Fibroblast of lung (primary cell): Measurements from ENCODE around the gene HMMR. TPM values are rescaled to one million over a fixed set of nuclear protein-coding genes. Genes with fewer than 3 reads are reported as not detected.

Source experiments
- DNase-seq, 2 donors: peaks; one replicate each; pipeline versions ENCODE4 v3.0.0 to v3.0.0-alpha.2; 2010; ENCODE audit warnings: low read depth in 2 of 2
- H2AFZ ChIP-seq: 2 replicates; pipeline ENCODE4 v1.5.1; 2012; ENCODE audit warnings: low read length, control low read depth, inconsistent platforms
- H3K27ac ChIP-seq: 2 replicates; pipeline ENCODE4 v1.5.1; 2011; ENCODE audit warnings: low read length, control low read depth; ENCODE audit not compliant: insufficient read depth
- H3K27me3 ChIP-seq: 2 replicates; pipeline ENCODE4 v1.5.1; 2011; ENCODE audit warnings: mild to moderate bottlenecking, low read length; ENCODE audit not compliant: control insufficient read depth, insufficient read depth
- H3K36me3 ChIP-seq: 2 replicates; pipeline ENCODE4 v1.5.1; 2011; ENCODE audit warnings: low read length; ENCODE audit not compliant: control insufficient read depth, insufficient read depth
- H3K4me1 ChIP-seq: 2 replicates; pipeline ENCODE4 v1.5.1; 2011; ENCODE audit warnings: low read length; ENCODE audit not compliant: control insufficient read depth, insufficient read depth; ENCODE audit errors: extremely low read depth
- H3K4me2 ChIP-seq: 2 replicates; pipeline ENCODE4 v1.5.1; 2011; ENCODE audit warnings: low read length, control low read depth; ENCODE audit not compliant: insufficient read depth; ENCODE audit errors: extremely low read depth
- H3K4me3 ChIP-seq, 4 experiments: fragments of 200-600 bp in 1 of 4; sonication (generic) in 1 of 4; replicated peaks in 1 of 4; 2 replicates each; pipeline ENCODE4 v1.5.1; 2011 to 2016; ENCODE audit warnings: low read length in 4 of 4, low read depth in 3 of 4, mild to moderate bottlenecking in 3 of 4, control low read depth in 2 of 4, inconsistent platforms in 1 of 4, mixed read lengths in 1 of 4; ENCODE audit not compliant: insufficient read depth in 1 of 4; ENCODE audit errors: control extremely low read depth in 1 of 4
- H3K79me2 ChIP-seq: 2 replicates; pipeline ENCODE4 v1.5.1; 2012; ENCODE audit warnings: mild to moderate bottlenecking, low read length, inconsistent platforms; ENCODE audit not compliant: control insufficient read depth, insufficient read depth
- H3K9ac ChIP-seq: 2 replicates; pipeline ENCODE4 v1.5.1; 2011; ENCODE audit warnings: mild to moderate bottlenecking, low read length, control low read depth; ENCODE audit not compliant: insufficient read depth
- H3K9me3 ChIP-seq: 2 replicates; pipeline ENCODE4 v1.5.1; 2012; ENCODE audit warnings: low read depth, low read length; ENCODE audit not compliant: control insufficient read depth, insufficient read depth
- H4K20me1 ChIP-seq: 2 replicates; pipeline ENCODE4 v1.5.1; 2011; ENCODE audit warnings: low read length; ENCODE audit not compliant: control insufficient read depth, insufficient read depth; ENCODE audit errors: extremely low read depth
- CTCF ChIP-seq, 2 donors: IDR thresholded peaks in 1 of 2; conservative IDR thresholded peaks in 1 of 2; 1 replicate in 1 of 2; 2 replicates in 1 of 2; pipeline ENCODE4 v1.5.1; 2011 to 2012; ENCODE audit warnings: low read length in 2 of 2, control low read depth in 1 of 2, inconsistent platforms in 1 of 2, low read depth in 1 of 2, mild to moderate bottlenecking in 1 of 2
- EZH2 ChIP-seq: IDR thresholded peaks from 2 replicates; pipeline ENCODE4 v1.5.1; 2012; ENCODE audit warnings: low read length, control low read depth, mild to moderate bottlenecking; ENCODE audit errors: missing control alignments
- polyA plus RNA-seq, 2 donors: library from polyadenylated mRNA; depleted of rRNA in 1 of 2; stranded (reverse) in 1 of 2; unstranded in 1 of 2; fragments of >200 nt; gene quantifications; 2 replicates each; pipeline ENCODE4 v1.2.1, GENCODE V29; 2011 to 2012; ENCODE audit warnings: missing spikeins in 1 of 2
- total RNA-seq: library from RNA; depleted of rRNA; stranded (reverse); fragments of >200 nt; gene quantifications from 2 replicates; pipeline ENCODE4 v1.2.1, GENCODE V29; 2014

Gene HMMR
- total and polyA plus RNA-seq, 2 donors (not counting 1 experiment from before 2014, with no cell fraction given) = 5.6 to 19.7 TPM

GRCh38 chr5:163445345-163445744 lies 15.1 kb upstream of the HMMR start:
- Histone ChIP-seq H2AFZ (no peak overlapping the region), H4K20me1 (no peaks in the 10 kb centered on the region), H3K9me3 (no peaks in the 10 kb centered on the region), H3K36me3 (peaks cover 9% of the 10 kb centered on the region), H3K79me2 (peaks cover 6% of the 10 kb centered on the region), H3K27ac (no peak overlapping the region), H3K27me3 (no peaks in the 10 kb centered on the region), H3K4me1 (no peaks in the 10 kb centered on the region), H3K4me3 (no peak overlapping the region), H3K4me2 (no peak overlapping the region), H3K9ac (no peak overlapping the region)
- no peak for TF ChIP-seq CTCF (conservative IDR thresholded peaks at IDR 0.05 in 1 of 2, IDR thresholded peaks at IDR 0.05 in 1 of 2; ENCODE audit: low read depth in 1 of 2, low read length in 2 of 2)
- TF ChIP-seq EZH2 = no peak
- no peak for DNase-seq

GRCh38 chr5:163447191-163447590 lies 13.2 kb upstream of the HMMR start:
- TF ChIP-seq CTCF (conservative IDR thresholded peaks at IDR 0.05 in 1 of 2, IDR thresholded peaks at IDR 0.05 in 1 of 2; ENCODE audit: low read depth in 1 of 2, low read length in 2 of 2) = no peak
- TF ChIP-seq EZH2 = no peak
- H3K27ac ChIP-seq = no peak overlapping the region
- no peaks in the 10 kb centered on the region for H4K20me1 ChIP-seq
- no peak overlapping the region for H2AFZ ChIP-seq
- no peak for DNase-seq
- no peaks in the 10 kb centered on the region for H3K79me2 ChIP-seq
- no peak overlapping the region for H3K9ac ChIP-seq
- H3K4me1 ChIP-seq = no peaks in the 10 kb centered on the region
- no peak overlapping the region for H3K4me3 ChIP-seq
- no peaks in the 10 kb centered on the region for H3K9me3 ChIP-seq
- H3K36me3 ChIP-seq = peaks cover 11% of the 10 kb centered on the region
- H3K4me2 ChIP-seq = no peak overlapping the region
- no peaks in the 10 kb centered on the region for H3K27me3 ChIP-seq

GRCh38 chr5:163447875-163448274 lies 12.6 kb upstream of the HMMR start:
- H3K27ac ChIP-seq = no peak overlapping the region
- H3K36me3 ChIP-seq = peaks cover 11% of the 10 kb centered on the region
- no peak for DNase-seq
- TF ChIP-seq CTCF (conservative IDR thresholded peaks at IDR 0.05 in 1 of 2, IDR thresholded peaks at IDR 0.05 in 1 of 2; ENCODE audit: low read depth in 1 of 2, low read length in 2 of 2) = no peak
- TF ChIP-seq EZH2 = no peak
- no peak overlapping the region for H2AFZ ChIP-seq
- no peak overlapping the region for H3K4me2 ChIP-seq
- H3K4me1 ChIP-seq = no peaks in the 10 kb centered on the region
- no peaks in the 10 kb centered on the region for H3K27me3 ChIP-seq
- no peaks in the 10 kb centered on the region for H4K20me1 ChIP-seq
- H3K79me2 ChIP-seq = no peaks in the 10 kb centered on the region
- no peaks in the 10 kb centered on the region for H3K9me3 ChIP-seq
- H3K9ac ChIP-seq = no peak overlapping the region
- no peak overlapping the region for H3K4me3 ChIP-seq
